Body of pancreas (tissue), 4 donors: ENCODE measurements around the gene ATF6. TPM values are rescaled to one million over a fixed set of nuclear protein-coding genes. Genes with fewer than 3 reads are reported as not detected.

ENCODE experiments used
- ATAC-seq: fragments of 150-250 bp; one replicate; pipeline ENCODE4 v1.9.1; 2016
- DNase-seq, 4 donors: peaks; one replicate each; pipeline ENCODE4 v3.0.0-alpha.2; 2019
- H3K27ac ChIP-seq, 4 donors: fragments of 200-600 bp; sonication (generic); 1 replicate in 3 of 4; 2 replicates in 1 of 4; pipeline versions ENCODE4 v1.5.1 to v1.6.1; 2016 to 2019; ENCODE audit warnings: mild to moderate bottlenecking in 1 of 4, mixed read lengths in 1 of 4, moderate library complexity in 1 of 4
- H3K27me3 ChIP-seq, 2 donors: fragments of 200-600 bp; sonication (generic); one replicate each; pipeline ENCODE4 v1.6.0; 2016; ENCODE audit warnings: mild to moderate bottlenecking in 1 of 2
- H3K36me3 ChIP-seq, 2 donors: fragments of 200-600 bp; sonication (generic); replicated peaks in 1 of 2; 2 replicates each; pipeline ENCODE4 v1.5.1; 2016; ENCODE audit warnings: low read depth in 2 of 2; ENCODE audit not compliant: insufficient read depth in 1 of 2
- H3K4me1 ChIP-seq: fragments of 200-600 bp; sonication (generic); one replicate; pipeline ENCODE4 v1.6.0; 2016
- H3K4me3 ChIP-seq, 2 donors: fragments of 200-600 bp; sonication (generic); 1 replicate in 1 of 2; 2 replicates in 1 of 2; pipeline ENCODE4 v1.5.1; 2016 to 2019
- H3K9me3 ChIP-seq, 3 donors: fragments of 200-600 bp; sonication (generic); 1 replicate in 2 of 3; 2 replicates in 1 of 3; pipeline ENCODE4 v1.5.1; 2016
- CTCF ChIP-seq, 7 experiments: fragments of 450-650 bp in 4 of 7; fragments of 200-600 bp in 3 of 7; sonication (generic) in 3 of 7; IDR thresholded peaks; one replicate each; pipeline ENCODE4 v1.5.1; 2016 to 2019; ENCODE audit warnings: antibody characterized with exemption in 7 of 7
- POLR2A ChIP-seq, 3 donors: fragments of 450-650 bp; IDR thresholded peaks; one replicate each; pipeline ENCODE4 v1.6.1; 2016; ENCODE audit warnings: antibody characterized with exemption in 3 of 3, mild to moderate bottlenecking in 2 of 3
- WGBS, 2 donors: methylation state at CpG; one replicate each; pipeline ENCODE4 v1.1.5; 2017; 5-methylcytosine and 5-hydroxymethylcytosine counted together
- intact Hi-C: fragments of 100-400 bp; cut with DNase I; formaldehyde crosslinking; loops from one replicate; pipeline ENCODE4 v1.15.1; 2023
- total RNA-seq, 2 donors: library from RNA; depleted of rRNA; stranded (reverse); fragments of >200 nt; gene quantifications; one replicate each; pipeline ENCODE4 v1.1.0, GENCODE V29; 2016

ATF6 gene
- total RNA-seq, 2 donors from 2014 or later: 12.5 to 16.3 TPM

DNA sequence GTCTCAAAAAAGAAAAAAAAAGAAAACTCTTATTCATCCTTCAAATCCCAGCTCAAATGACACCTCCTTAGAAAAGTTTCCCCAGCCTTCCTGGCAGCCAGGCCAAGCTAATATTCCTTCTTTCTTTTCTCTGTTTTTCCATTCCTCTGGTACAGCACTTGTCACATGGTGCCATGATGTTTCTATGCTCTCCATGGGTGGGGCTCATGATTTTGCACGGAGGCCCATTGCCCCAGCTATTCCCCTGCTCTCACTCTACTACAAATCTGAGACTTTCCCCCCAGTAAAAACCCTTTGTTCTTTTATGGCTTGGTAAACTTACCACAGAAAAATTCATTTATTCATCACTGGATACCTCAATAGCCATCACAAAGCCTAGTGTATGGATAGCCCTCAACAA lies 231.0 kb downstream of the ATF6 start:
- H3K4me1 ChIP-seq: no peaks in the 10 kb centered on the region
- H3K27ac ChIP-seq: no peak overlapping the region
- H3K27me3 ChIP-seq: no peaks in the 10 kb centered on the region
- H3K36me3 ChIP-seq: no peaks in the 10 kb centered on the region
- intact Hi-C loops: no loop called here
- DNase-seq (no peak), ATAC-seq (no peak)
- TF ChIP-seq POLR2A (IDR thresholded peaks at IDR 0.05) (no peak), CTCF (IDR thresholded peaks at IDR 0.05) (no peak)
- 83 to 93% methylated on average over 1 of the region's 1 CpG for WGBS, 2 donors
- H3K4me3 ChIP-seq: no peak overlapping the region
- H3K9me3 ChIP-seq: no peaks in the 10 kb centered on the region

- intact Hi-C loops: no loop called here
- Histone ChIP-seq H3K36me3 (no peaks in the 10 kb centered on the region), H3K27ac (no peak overlapping the region), H3K9me3 (no peaks in the 10 kb centered on the region), H3K27me3 (no peaks in the 10 kb centered on the region), H3K4me3 (no peak overlapping the region), H3K4me1 (no peaks in the 10 kb centered on the region)
- ATAC-seq (no peak), DNase-seq (no peak)
- TF ChIP-seq POLR2A (IDR thresholded peaks at IDR 0.05) (no peak), CTCF (IDR thresholded peaks at IDR 0.05) (no peak)
- WGBS, 2 donors: 89 to 90% methylated on average over 5 of the region's 5 CpGs
Observed at GRCh38 chr1:161998811-161999210, 232.7 kb downstream of the ATF6 start.

DNA sequence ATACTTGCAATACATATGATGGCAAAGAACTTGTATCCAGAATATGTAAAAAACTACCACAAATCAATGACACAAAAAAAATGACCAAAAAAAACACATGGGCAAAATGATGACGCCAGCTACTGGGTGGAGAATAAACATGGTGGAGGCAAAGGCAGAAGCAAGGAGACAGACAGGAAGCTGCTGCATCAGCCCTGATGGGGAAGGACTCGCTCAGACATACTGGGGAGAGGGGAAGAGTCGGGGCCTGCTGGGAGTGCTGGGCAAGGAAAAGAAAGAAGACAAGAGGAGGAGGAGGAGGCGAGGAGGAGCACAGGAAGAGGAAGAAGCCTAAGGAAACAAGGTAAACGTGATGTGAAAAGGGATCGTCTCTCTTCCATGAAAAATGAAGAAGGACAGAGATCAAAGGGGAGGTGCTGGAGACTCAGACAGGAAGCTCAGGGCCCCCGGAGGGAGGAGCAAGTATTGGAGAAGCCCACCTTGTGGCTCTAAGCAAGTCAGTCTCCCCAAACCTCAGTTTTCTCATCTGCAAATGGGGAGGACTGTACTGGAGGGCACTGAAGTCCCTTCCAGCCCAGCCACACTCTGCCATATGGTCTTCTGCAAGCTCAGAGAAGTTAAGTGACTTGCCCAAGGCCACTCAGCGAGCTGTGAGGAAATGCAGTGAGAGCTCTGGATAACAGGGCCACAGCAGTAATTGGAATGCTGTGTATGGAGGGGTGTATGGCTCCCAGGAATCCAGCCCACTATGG lies 233.4 kb downstream of the ATF6 start:
- ATAC-seq (no peak), DNase-seq (peak in 1 of 4 donors; percentile 18)
- H3K9me3 ChIP-seq: no peaks in the 10 kb centered on the region
- H3K4me1 ChIP-seq: no peaks in the 10 kb centered on the region
- no peak overlapping the region for H3K27ac ChIP-seq
- no peaks in the 10 kb centered on the region for H3K27me3 ChIP-seq
- no peaks in the 10 kb centered on the region for H3K36me3 ChIP-seq
- H3K4me3 ChIP-seq: no peak overlapping the region
- intact Hi-C loops: no loop called here
- no peak for TF ChIP-seq CTCF (IDR thresholded peaks at IDR 0.05)
- TF ChIP-seq POLR2A (IDR thresholded peaks at IDR 0.05): peak in 1 of 3 donors; percentile 6
- 63 to 71% methylated on average over 8 of the region's 8 CpGs for WGBS, 2 donors

DNA sequence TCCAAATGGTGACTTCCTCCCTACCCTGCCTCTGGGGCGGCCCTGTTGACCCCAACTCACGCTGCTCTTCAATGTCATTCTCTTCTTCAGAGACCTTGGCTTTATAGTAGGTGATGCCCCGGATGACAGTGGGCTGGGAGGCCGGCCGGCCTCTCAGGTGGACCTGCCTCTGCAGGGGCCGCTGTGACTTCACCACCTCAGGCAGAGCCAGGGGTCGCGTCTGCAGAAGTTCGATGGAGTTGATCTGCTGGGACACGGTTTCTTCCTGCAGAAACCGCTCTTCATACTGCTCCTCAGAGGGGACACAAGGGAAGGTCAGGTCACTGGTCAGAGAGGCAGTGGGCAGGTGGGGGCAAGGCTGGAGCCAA lies 233.9 kb downstream of the ATF6 start:
- 95 to 96% methylated on average over 11 of the region's 11 CpGs for WGBS, 2 donors
- H3K4me3 ChIP-seq: no peak overlapping the region
- H3K9me3 ChIP-seq: no peaks in the 10 kb centered on the region
- no peaks in the 10 kb centered on the region for H3K27me3 ChIP-seq
- H3K36me3 ChIP-seq: no peaks in the 10 kb centered on the region
- TF ChIP-seq CTCF (IDR thresholded peaks at IDR 0.05) (no peak), POLR2A (IDR thresholded peaks at IDR 0.05) (no peak)
- intact Hi-C loops: no loop called here
- no peaks in the 10 kb centered on the region for H3K4me1 ChIP-seq
- DNase-seq: no peak
- H3K27ac ChIP-seq: no peak overlapping the region
- ATAC-seq: no peak
